HG03196 (cell line): ENCODE results near the gene CEP63.
"Not testable (repeated sequence)": the region's sequence is repeated elsewhere in the genome, so short reads cannot be mapped to it uniquely, and the experiment has no call there.

Experiments
- ATAC-seq: cut with Tn5 transposase; IDR thresholded peaks from one replicate; pipeline ENCODE4 v1.9.1; 2021; ENCODE audit not compliant: unreplicated experiment

The CEP63 gene

GRCh38 chr3:134567605-134568004 is 81.7 kb downstream of the CEP63 start:
- ATAC-seq = no peak

- no peak for ATAC-seq
Measured at GRCh38 chr3:134568790-134569189, 82.9 kb downstream of the CEP63 start.

GRCh38 chr3:134569899-134570298 is 84.0 kb downstream of the CEP63 start:
- not testable (repeated sequence) for ATAC-seq

GRCh38 chr3:134576426-134576825 is 90.6 kb downstream of the CEP63 start:
- no peak for ATAC-seq

- ATAC-seq = no peak
Measured at GRCh38 chr3:134576831-134577230, 91.0 kb downstream of the CEP63 start.

GRCh38 chr3:134579141-134579665 is 93.3 kb downstream of the CEP63 start:
- ATAC-seq = no peak

- no peak for ATAC-seq
Measured at GRCh38 chr3:134590766-134591165, 104.9 kb downstream of the CEP63 start.

GRCh38 chr3:134592806-134593205 is 106.9 kb downstream of the CEP63 start:
- ATAC-seq = no peak

GRCh38 chr3:134594331-134594741 is 108.5 kb downstream of the CEP63 start:
- ATAC-seq = no peak

- not testable (repeated sequence) for ATAC-seq
Measured at GRCh38 chr3:134594986-134595385, 109.1 kb downstream of the CEP63 start.

GRCh38 chr3:134597390-134597970 is 111.6 kb downstream of the CEP63 start:
- ATAC-seq = no peak

GRCh38 chr3:134598763-134599545 is 113.1 kb downstream of the CEP63 start:
- ATAC-seq = no peak

GRCh38 chr3:134600206-134600605 is 114.3 kb downstream of the CEP63 start:
- ATAC-seq = no peak

- no peak for ATAC-seq
Measured at GRCh38 chr3:134600685-134601463, 115.0 kb downstream of the CEP63 start.

GRCh38 chr3:134601539-134602439 is 115.9 kb downstream of the CEP63 start:
- ATAC-seq = no peak

- no peak for ATAC-seq
Measured at GRCh38 chr3:134602440-134602814, 116.6 kb downstream of the CEP63 start.

- no peak for ATAC-seq
Measured at GRCh38 chr3:134603480-134603879, 117.6 kb downstream of the CEP63 start.

- ATAC-seq = no peak
Measured at GRCh38 chr3:134603956-134604355, 118.1 kb downstream of the CEP63 start.

GRCh38 chr3:134605556-134605955 is 119.7 kb downstream of the CEP63 start:
- ATAC-seq = no peak
